Thyroid gland (tissue), 4 donors: Measurements from ENCODE around the gene SLC10A4.

Source experiments
- CTCF ChIP-seq, 6 experiments: fragments of 200-600 bp in 3 of 6; fragments of 450-650 bp in 3 of 6; sonication (generic) in 3 of 6; IDR thresholded peaks; one replicate each; pipeline ENCODE4 v1.5.1; 2016 to 2019; ENCODE audit warnings: antibody characterized with exemption in 6 of 6, mild to moderate bottlenecking in 2 of 6, inconsistent platforms in 1 of 6, moderate library complexity in 1 of 6
- POLR2A ChIP-seq, 2 donors: fragments of 450-650 bp; IDR thresholded peaks; one replicate each; pipeline ENCODE4 v1.6.1; 2017; ENCODE audit warnings: antibody characterized with exemption in 2 of 2, mild to moderate bottlenecking in 2 of 2, moderate library complexity in 1 of 2

GRCh38 chr4:48504352-48504751 lies 21.2 kb downstream of the SLC10A4 start:
- TF ChIP-seq CTCF (IDR thresholded peaks at IDR 0.05) = no peak
- TF ChIP-seq POLR2A (IDR thresholded peaks at IDR 0.05) = no peak
